Rectal smooth muscle tissue (tissue), 1 donor: ENCODE results near the gene ODAD3.
"Not testable (repeated sequence)": the region's sequence is repeated elsewhere in the genome, so short reads cannot be mapped to it uniquely, and the experiment has no call there.

ENCODE experiments used
- H3K27ac ChIP-seq: one replicate; pipeline ENCODE4 v1.7.0; 2013; ENCODE audit warnings: low read depth, low read length, inconsistent platforms
- H3K27me3 ChIP-seq: one replicate; pipeline ENCODE4 v1.7.0; 2013; ENCODE audit warnings: low read length; ENCODE audit not compliant: control insufficient read depth, insufficient read depth
- H3K36me3 ChIP-seq: one replicate; pipeline ENCODE4 v1.7.0; 2013; ENCODE audit warnings: low read length; ENCODE audit not compliant: control insufficient read depth, insufficient read depth
- H3K4me1 ChIP-seq: one replicate; pipeline ENCODE4 v1.7.0; 2013; ENCODE audit warnings: low read length; ENCODE audit not compliant: control insufficient read depth, insufficient read depth
- H3K4me3 ChIP-seq: one replicate; pipeline ENCODE4 v1.7.0; 2013; ENCODE audit warnings: low read length
- H3K9ac ChIP-seq: one replicate; pipeline ENCODE4 v1.7.0; 2013; ENCODE audit warnings: low read length

Gene ODAD3

GRCh38 chr19:11446652-11447301 is 11.9 kb upstream of the ODAD3 start:
- Histone ChIP-seq H3K9ac (no peak overlapping the region), H3K27me3 (no peaks in the 10 kb centered on the region), H3K4me1 (no peaks in the 10 kb centered on the region), H3K36me3 (peaks cover 21% of the 10 kb centered on the region), H3K27ac (no peak overlapping the region), H3K4me3 (no peak overlapping the region)

GRCh38 chr19:11446271-11446651 is 11.3 kb upstream of the ODAD3 start:
- H3K27ac ChIP-seq: no peak overlapping the region
- peaks cover 22% of the 10 kb centered on the region for H3K36me3 ChIP-seq
- no peaks in the 10 kb centered on the region for H3K27me3 ChIP-seq
- no peaks in the 10 kb centered on the region for H3K4me1 ChIP-seq
- no peak overlapping the region for H3K9ac ChIP-seq
- H3K4me3 ChIP-seq: no peak overlapping the region

- Histone ChIP-seq H3K4me1 (no peaks in the 10 kb centered on the region), H3K36me3 (peaks cover 27% of the 10 kb centered on the region), H3K27me3 (no peaks in the 10 kb centered on the region), H3K9ac (no peak overlapping the region), H3K27ac (no peak overlapping the region), H3K4me3 (no peak overlapping the region)
Measured at GRCh38 chr19:11445141-11445540, 10.2 kb upstream of the ODAD3 start.

- no peak overlapping the region for H3K4me3 ChIP-seq
- no peaks in the 10 kb centered on the region for H3K4me1 ChIP-seq
- H3K27ac ChIP-seq: no peak overlapping the region
- peaks cover 22% of the 10 kb centered on the region for H3K36me3 ChIP-seq
- no peaks in the 10 kb centered on the region for H3K27me3 ChIP-seq
- H3K9ac ChIP-seq: no peak overlapping the region
Measured at GRCh38 chr19:11444059-11444458, 9.1 kb upstream of the ODAD3 start.

- Histone ChIP-seq H3K36me3 (peaks cover 15% of the 10 kb centered on the region), H3K27ac (no peak overlapping the region), H3K27me3 (no peaks in the 10 kb centered on the region), H3K4me3 (no peak overlapping the region), H3K4me1 (peaks cover 10% of the 10 kb centered on the region), H3K9ac (no peak overlapping the region)
Measured at GRCh38 chr19:11437955-11438354, 3.0 kb upstream of the ODAD3 start.

GRCh38 chr19:11435833-11436313 is 952 bp upstream of the ODAD3 start:
- Histone ChIP-seq H3K27ac (peak overlapping the region; percentile 70), H3K4me1 (peaks cover 10% of the 10 kb centered on the region), H3K36me3 (peaks cover 10% of the 10 kb centered on the region), H3K27me3 (no peaks in the 10 kb centered on the region), H3K4me3 (peak overlapping the region; percentile 92), H3K9ac (peak overlapping the region; percentile 10)

- Histone ChIP-seq H3K27me3 (no peaks in the 10 kb centered on the region), H3K27ac (peak overlapping the region; percentile 70), H3K36me3 (peaks cover 9% of the 10 kb centered on the region), H3K4me3 (peak overlapping the region; percentile 45), H3K4me1 (peaks cover 10% of the 10 kb centered on the region), H3K9ac (no peak overlapping the region)
Measured at GRCh38 chr19:11434703-11435056, 241 bp downstream of the ODAD3 start.

- not testable (repeated sequence) for H3K36me3 ChIP-seq, H3K4me3 ChIP-seq, H3K27ac ChIP-seq, H3K27me3 ChIP-seq, H3K9ac ChIP-seq
- peaks cover 10% of the 10 kb centered on the region for H3K4me1 ChIP-seq
Measured at GRCh38 chr19:11433526-11433925, 1.4 kb downstream of the ODAD3 start.

- Histone ChIP-seq H3K27ac (no peak overlapping the region), H3K27me3 (peaks cover 17% of the 10 kb centered on the region), H3K36me3 (no peaks in the 10 kb centered on the region), H3K4me3 (no peak overlapping the region), H3K9ac (no peak overlapping the region), H3K4me1 (no peaks in the 10 kb centered on the region)
Measured at GRCh38 chr19:11426656-11427055, 8.3 kb downstream of the ODAD3 start.

GRCh38 chr19:11425719-11426457 is 9.0 kb downstream of the ODAD3 start:
- Histone ChIP-seq H3K4me3 (no peak overlapping the region), H3K27me3 (peaks cover 24% of the 10 kb centered on the region), H3K36me3 (no peaks in the 10 kb centered on the region), H3K27ac (no peak overlapping the region), H3K9ac (no peak overlapping the region), H3K4me1 (no peaks in the 10 kb centered on the region)

- H3K4me1 ChIP-seq: no peaks in the 10 kb centered on the region
- no peak overlapping the region for H3K9ac ChIP-seq
- H3K27me3 ChIP-seq: peaks cover 36% of the 10 kb centered on the region
- H3K27ac ChIP-seq: no peak overlapping the region
- H3K36me3 ChIP-seq: no peaks in the 10 kb centered on the region
- no peak overlapping the region for H3K4me3 ChIP-seq
Measured at GRCh38 chr19:11423791-11424181, 11.1 kb downstream of the ODAD3 start.

GRCh38 chr19:11423164-11423790 is 11.6 kb downstream of the ODAD3 start:
- peaks cover 40% of the 10 kb centered on the region for H3K27me3 ChIP-seq
- no peak overlapping the region for H3K27ac ChIP-seq
- no peaks in the 10 kb centered on the region for H3K36me3 ChIP-seq
- no peak overlapping the region for H3K4me3 ChIP-seq
- no peaks in the 10 kb centered on the region for H3K4me1 ChIP-seq
- H3K9ac ChIP-seq: no peak overlapping the region
